ENCODE results near the gene DENR.
"Not testable (repeated sequence)": the region's sequence is repeated elsewhere in the genome, so short reads cannot be mapped to it uniquely, and the experiment has no call there.

The DENR gene

DNA sequence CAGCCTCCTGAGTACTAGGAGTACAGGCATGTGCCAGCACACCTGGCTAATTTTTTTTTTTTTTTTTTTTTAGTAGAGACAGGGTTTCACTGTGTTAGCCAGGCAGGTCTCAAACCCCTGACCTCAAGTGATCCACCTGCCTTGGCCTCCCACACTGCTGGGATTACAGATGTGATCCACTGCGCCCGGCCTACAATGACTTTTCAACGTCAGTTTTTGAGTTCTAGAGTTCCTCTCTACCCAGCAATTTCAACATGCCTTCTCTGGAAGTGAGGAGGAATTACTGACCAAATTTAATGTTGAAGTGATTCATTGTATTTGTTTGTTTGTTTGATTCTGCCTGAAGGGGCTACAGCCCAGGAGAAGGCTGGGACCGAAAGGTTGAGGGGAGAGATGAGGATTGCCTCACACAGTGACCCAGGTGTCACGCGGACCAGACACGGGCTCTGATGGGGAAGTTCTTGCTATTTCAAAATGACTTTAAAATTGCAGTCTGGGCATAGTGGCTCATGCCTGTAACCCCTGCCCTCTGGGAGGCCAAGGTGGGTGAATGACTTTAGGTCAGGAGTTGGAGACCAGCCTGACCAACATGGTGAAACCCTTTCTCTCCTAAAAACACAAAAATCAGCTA is 8.6 kb upstream of the DENR start:
- DNase-seq = peak; percentile 38

DNA sequence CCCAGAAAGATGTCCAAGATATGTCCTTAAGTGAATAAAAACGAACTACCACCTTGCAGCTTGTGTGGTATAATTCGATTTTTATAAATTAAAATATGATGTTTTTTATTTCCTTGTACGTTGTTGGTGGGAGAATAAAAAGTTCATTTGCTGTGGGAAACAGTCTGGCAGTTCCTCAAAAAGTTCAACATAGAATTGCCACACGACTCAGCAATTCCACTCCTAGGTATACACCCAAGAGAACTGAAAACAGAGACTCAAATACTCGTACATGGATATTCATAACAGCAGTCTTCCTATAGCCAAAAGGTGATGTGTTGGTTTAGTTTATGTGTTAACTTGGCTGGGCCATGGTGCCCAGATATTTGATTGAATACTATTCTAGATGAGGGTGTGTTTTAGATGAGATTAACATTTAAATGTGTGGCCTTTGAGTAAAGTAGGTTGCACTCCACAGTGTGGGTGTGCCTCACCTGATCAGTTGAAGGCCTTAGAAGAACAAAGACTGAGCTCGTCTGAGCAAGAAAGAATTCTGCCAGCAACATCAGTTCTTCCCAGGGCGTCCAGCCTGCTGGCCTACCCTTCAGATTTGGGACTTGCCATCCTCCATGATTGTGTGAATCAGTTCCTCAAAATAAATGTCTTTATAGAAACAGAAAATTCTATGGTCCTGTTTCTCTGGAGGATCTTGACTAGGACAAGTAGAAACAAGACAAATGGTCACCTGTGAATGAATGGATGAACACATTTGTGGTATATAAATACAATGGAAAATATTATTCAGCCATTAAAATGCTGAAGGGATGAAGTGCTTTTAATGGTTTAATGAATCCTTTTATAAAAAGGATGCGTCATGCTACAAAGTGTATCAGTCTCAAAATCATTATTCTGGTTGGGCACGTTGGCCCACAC is 5.1 kb upstream of the DENR start:
- DNase-seq = peak; percentile 19

DNA sequence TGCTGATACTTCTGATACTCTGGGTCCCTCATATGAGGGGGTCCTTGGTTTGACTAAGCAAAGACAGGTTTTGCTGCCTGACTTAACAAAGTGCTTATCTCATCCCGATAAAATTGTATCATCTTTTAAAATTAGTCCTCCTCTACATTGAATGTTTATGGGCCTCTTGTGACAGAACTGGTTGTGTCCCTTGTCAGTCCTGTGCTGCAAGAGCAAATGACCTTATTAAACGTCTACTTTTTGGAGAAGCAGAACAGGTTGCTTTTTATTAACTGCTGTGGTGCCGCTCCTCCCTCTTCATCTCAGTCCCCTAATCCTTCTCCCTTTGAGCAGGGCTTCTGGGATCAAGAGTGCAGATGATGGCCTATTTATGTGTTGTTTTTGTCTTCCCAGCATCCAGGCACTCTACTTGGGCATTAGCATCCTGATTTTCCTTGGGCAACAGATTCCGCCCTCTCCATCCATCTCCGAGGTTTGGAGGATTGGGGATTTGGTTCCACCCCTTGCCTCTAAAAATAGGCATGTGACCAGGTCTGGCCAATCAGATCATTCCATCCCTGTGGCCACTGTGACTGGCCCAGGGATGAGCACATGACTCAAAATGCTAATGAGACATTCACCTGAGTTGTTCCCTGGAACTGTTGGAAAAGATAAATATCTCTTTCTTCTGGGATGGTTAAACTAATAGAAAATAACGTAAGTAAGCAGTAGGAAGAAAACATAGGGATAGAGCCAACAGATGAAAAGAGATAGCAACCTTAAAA is 2.9 kb upstream of the DENR start:
- no peak for DNase-seq

DNA sequence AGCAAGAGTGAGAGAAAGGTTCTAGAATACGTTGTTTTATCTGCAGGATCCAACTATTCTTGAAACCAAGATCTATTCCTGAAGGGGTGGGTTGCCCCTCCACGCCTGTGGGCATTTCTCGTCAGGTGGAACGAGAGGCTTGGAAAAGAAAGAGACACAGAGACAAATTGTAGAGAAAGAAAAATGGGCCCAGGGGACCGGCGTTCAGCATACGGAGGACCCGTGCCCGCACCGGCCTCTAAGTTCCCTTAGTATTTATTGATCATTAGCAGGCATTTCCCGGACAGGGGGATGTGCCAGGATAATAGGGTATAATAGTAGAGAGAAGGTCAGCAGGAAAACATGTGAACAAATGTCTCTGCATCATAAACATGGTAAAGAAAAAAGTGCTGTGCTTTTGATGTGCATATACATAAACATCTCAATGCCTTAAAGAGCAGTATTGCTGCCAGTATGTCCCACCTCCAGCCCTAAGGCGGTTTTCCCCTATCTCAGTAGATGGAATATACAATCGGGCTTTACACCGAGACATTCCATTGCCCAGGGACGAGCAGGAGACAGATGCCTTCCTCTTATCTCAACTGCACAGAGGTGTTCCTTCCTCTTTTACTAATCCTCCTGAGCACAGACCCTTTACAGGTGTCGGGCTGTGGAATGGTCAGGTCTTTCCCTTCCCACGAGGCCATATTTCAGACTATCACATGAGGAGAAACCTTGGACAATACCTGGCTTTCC is 1.7 kb upstream of the DENR start:
- DNase-seq = not testable (repeated sequence)

DNA sequence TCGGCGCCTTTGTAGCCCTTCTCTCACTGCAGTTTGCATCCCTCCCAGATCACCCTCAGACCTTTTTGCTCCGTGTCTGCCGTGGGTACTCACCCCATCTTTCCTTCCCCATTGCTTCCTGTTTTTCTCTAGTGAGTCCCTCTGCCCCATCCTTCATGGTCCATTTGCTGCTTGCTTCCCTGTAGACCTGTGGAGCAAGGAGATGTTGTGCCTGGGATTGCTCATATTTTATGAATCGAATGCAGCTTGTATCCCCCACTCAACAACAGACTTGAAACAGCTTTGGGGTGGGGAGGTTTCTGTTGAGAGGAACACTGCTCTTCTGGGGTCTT is 661 bp downstream of the DENR start:
- DNase-seq = no peak

DNA sequence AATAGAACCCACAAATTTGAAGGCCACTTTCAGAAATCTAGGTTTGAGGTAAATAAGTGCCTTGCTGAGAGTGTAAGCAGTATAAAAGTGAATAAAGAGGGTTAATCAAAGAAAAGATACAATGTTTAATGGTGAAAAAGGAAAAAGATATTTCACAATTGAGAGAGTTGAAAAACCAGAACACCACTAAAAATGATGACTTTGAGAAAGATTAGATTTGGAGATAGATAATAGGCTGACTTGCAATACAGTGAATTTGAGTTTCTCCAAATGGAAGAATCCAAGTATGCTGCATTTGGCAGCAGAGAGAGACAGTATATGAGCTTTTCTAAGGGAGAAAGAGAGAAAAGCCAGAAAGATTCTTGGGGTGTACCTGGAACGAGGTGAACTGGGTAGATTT is 2.2 kb downstream of the DENR start:
- DNase-seq = no peak

DNA sequence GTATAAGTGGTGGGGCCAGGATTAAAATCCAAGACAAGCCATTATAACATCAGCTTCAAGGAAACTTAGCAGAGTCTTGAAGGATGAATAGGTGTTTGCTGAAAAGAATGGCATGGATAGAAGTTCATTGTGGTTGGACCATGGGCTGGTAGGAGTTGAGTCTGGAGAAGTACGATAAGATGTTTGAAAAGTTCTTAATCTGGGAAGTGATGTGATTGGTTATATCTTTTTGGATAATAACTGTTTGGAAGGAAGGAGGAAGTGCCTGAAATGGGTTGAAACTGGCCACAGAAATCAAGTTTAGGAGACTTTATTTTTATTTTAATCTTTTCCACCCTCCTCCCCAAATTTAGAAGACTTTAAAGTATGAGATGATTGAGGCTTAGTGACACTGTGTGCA is 4.9 kb downstream of the DENR start:
- no peak for DNase-seq

DNA sequence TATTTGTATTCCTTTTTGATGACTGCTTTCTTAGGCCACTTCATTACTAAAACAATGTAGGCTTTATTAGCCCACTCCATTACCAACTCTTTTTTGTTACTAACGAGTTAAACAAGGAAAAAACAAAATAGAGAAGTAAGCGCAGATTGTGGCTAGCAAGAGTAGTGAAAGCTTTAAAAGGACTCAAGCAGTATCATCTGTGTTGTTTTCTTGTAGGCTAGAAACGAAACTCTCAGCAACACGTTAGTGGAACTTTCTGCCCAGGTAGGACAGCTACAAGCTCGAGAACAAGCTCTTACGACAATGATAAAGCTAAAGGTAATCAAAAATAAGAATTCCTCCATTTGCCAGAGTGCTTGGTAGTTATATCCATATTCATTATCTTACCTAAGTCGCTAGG is 32.9 kb downstream of the DENR start:
- DNase-seq = peak; percentile 38

DNA sequence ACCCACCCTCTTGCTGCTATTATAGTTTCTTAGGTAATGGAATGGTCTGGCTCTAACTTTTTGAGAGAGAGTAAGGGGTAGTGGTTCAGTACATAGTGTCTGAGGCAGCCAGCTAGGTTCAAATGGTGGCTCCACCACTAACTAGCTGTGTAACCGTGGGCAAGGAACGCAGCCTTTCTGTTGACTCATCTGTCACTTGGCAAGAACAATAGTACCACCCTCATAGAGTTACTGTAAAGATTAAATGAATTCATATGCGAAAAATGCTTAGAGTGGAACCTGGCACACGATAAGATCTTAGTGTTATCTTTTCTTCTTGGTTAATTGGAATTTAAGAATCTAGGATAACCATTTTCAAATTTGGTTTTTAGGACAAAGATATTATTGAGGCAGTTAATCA is 35.8 kb downstream of the DENR start:
- DNase-seq = no peak

DNA sequence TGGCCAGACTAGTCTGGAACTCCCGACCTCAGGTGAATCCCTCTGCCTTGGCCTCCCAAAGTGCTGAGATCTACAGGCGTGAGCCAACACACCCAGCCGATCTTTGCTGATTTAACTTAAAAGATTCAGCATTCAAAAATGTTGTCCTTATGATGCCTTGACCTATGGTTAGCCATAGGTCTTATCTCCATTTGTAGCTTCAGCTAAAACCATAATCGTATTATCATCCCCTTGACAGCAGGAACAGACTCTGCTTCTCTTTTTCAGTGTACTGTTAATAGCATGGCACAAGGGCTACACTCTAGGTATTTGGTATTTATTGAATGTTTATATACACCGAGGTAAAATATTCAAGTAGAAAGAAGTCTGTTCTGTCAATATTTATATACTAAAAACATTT is 37.0 kb downstream of the DENR start:
- no peak for DNase-seq

DNA sequence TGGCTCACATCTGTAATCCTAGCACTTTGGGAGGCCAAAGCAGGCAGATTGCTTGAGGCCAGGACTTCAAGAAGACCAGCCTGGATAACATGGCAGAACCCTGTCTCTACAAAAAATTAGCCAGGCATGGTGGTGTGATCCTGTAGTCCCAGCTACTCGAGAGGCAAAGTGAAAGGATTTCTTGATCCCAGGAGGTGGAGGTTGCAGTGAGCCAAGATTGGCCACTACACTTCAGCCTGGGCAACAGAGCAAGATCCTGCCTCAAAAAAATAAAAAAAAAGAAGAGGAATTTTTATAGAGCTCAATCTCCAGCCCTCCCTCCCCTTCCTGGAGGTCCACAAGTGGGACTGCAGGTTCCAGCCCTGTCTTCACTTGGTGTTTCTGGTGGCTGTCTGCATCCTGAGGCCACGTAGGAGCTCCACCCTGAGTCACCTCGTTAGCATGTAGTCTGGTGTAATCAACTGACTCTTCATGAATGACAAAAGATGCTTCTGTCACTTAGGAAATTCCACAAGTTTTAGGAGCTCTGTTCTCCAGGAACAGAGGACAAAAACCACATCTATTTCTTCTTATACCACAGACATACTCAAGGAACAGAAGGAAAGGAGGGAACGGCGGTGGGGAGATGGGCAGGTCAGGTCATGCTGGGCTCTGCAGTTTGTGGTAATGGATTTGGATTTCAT is 37.9 kb downstream of the DENR start:
- no peak for DNase-seq

DNA sequence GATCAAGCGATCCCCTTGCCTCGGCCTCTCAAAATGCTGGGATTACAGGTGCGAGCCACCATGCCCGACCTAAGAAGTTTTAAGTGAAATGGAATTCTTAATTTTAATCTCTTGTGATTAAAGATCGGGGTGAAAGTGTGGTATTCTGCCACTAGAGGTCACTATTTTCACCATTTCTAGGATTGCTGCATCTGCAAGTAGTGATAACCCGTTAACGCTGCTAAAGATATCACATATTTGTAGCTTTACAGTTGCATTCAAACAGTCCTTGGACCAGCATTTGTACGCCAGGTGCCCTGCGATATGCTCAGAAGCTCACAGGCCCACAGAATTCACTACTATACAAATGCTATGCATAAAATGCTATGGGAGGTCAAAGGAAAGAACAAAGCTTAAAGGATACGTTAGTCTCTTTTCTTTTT is 41.1 kb downstream of the DENR start:
- DNase-seq = peak; percentile 41

DNA sequence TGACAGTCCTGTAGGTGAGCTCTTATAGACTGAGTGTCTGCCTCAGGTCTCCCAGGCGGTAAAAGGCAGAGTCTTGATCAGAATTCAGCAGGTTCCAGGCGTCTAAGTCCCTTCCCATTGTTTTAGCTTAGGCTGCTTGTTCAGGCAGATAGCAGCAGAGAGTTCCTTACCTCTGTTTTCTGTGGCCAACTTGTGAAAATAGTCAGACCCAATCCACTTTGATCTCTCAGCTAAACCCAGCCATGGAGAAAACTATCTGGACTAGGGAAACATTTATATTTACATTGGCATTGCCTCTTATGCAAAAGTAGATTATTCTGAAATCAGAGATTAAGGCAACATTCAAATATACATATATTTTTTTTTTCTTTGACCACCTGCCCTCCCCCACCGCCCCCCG is 43.2 kb downstream of the DENR start:
- no peak for DNase-seq

DNA sequence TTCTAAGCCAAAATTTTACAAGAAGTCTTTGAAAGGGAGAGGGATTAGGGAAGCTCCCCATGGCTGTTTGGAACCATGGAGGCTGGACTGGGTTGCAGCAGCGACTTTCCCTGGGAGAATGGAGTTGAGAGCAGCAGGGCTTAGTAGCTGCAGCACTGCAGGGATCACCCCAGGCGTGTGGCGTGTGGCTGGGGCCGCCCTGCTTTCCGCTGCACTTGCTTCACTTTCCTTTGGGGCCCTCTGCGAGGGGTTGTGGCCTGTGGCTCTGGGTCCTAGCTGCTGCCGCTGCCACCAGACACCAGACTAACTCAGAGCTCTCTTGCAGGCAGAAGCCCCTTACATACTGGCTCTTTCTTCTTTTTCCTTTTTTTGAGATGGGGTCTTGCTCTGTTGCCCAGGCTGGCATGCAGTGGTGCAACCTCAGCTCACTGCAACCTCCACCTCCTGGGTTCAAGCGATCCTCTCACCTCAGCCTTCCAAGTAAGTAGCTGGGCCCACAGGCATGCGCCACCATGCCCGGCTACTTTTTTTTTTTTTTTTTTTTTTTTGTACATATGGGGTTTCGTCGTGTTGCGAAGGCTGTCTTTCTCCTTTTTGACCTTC is 47.1 kb downstream of the DENR start:
- peak; percentile 65 for DNase-seq

DNA sequence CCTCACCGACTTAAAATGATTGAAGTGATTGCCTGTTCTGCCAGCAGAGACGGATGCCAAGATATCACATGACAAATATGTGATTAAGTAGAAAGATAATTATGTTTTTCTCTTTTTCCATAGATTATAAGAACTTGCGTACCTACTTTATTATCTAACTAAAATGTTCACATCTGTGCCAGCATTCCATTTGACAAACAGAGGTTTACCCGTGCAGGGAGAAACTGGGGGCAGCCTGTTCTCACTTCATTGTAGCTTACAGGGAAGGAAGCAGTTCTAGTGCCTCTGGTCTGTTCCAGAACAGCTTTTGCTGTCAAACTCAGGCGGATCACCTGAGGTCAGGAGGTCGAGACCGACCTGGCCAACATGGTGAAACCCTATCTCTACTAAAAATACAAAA is 51.3 kb downstream of the DENR start:
- no peak for DNase-seq

DNA sequence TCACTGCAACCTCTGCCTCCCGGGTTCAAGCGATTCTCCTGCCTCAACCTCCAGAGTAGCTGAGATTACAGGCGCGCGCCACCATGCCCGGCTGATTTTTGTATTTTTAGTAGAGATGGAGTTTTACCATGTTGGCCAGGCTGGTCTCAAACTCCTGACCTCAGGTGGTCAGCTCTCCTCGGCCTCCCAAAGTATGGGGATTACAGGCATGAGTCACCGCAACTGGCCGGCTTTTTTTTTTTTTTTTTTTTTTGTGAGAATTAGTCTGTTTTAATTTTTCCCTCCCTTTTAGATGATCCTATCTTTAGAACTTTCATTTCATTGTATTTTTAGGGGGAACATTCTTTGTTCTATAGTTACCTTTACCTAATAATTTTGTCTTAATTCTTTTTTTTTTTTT is 52.3 kb downstream of the DENR start:
- DNase-seq = not testable (repeated sequence)

DNA sequence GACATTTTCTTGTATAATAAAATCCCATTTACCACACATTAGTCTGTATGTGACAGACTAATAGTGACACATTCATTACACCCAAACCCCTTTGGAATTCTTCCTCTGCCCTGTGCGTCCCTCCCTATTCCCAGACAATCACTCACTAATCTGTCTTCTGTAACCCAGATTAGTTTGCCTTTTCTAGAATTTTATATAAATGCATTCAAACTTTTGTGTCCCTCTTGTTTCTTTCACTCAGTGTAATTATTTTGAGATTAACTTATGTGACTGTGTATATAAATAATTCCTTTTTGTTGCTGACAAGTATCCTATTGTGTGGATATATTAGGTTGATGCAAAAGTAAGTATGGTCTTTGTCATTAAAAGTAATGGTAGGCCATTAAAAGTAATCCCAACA is 55.0 kb downstream of the DENR start:
- DNase-seq = no peak

DNA sequence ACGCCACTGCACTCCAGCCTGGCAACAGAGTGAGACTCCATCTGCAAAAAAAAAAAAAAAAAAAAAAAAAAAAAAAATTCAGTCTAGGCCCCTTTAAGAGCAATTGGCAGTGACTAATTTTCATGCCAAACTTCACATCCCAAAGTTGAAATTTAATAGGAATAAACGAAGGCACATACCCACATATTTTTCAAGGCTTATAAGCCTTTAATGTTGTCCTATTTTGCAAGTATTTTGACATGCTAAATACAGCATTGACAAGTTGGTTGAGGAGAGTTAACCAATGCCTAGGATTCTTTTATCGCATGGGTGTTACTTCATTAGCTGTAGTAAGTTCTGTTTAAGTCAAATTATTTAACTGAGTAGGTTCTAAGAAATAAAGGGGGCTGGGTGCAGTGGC is 59.2 kb downstream of the DENR start:
- DNase-seq = no peak

DNA sequence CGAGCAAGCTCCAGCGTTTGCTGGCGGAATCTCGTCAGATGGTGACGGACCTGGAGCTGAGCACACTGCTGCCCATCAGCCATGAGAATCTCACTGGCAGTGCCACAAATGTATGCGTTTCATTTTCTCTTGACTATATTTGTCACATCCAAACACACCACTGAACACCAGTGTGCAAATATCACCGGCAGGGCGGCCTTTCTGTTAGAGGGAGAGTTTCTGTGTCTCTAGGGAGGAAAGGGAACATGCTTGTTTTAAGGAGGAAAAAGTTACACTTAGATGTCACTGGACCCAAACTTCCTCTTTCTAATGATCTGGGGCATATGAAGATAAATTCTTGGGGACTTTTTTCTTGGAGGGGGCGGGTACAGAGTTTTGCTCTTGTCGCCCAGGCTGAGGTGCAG is 60.7 kb downstream of the DENR start:
- DNase-seq = peak; percentile 80

DNA sequence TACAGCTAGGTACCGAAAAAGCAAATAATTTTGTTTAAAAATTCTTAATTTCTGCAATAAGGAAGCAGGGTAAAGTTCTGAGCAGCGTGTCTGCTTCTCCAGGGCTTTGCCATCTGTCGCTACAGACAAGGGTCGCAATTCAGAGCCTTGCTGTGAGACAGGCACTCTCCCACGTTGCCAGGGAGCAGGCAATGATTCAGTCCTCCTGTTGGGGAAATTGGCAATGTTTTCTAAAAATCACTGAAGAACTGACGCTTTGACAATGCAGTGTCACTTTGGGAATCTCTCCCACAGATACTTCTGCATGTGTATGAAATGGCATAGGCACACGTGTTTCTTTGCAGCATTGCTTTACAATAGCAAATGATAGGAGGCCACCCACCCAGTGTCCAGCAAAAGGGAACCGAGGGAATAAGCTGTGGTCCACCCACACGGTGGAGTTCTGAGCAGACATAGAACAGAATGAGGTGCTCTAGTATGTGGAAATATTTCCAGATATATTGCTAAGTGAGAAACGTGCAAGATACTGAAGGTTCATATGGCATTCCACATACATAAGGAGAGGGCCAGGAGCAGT is 66.7 kb downstream of the DENR start:
- no peak for DNase-seq

DNA sequence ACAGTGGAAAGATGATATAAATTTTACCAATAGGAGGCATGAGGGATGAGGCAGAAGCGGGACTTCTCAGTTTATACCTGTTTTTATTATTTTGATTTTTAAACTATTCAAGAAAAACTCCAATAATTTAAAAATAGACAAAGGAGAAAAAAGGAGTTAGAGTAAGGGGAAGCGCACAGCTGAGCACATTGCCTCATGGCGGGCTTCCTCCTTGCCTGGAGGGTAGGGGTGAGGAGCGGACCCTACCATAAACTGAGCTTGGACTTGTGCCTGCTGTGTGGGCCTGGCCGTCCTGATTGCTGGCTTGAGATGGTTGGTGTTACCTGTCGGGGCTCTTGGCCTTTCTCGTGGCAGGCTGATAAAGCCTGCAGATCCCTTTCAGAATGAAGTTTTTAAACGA is 67.5 kb downstream of the DENR start:
- no peak for DNase-seq
